SW480 (cell line): ENCODE measurements around the gene DSCAM.
"Not testable (repeated sequence)": the region's sequence is repeated elsewhere in the genome, so short reads cannot be mapped to it uniquely, and the experiment has no call there.

ENCODE experiments used
- DNase-seq: peaks from one replicate; pipeline ENCODE4 v3.0.0-alpha.2; 2016; ENCODE audit warnings: low spot score

The DSCAM gene

DNA sequence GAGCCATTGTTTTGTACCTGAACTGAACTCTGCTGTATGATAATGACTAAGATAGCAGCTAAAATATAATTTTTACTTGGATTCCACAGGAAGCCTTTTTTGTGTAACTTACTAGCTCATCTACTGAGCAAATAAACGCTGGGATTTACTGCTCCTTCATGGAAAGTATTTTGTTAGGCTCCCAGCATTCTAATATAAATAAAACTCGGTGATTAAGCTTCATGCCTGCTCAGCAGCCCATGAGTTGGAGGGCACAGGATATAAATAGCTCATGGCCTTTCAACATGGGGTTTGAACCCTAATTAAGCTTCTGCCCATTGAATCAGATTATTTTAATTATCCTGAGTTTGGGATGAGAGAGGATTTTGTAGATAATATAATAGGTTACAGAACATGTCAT is 799.7 kb downstream of the DSCAM start:
- no peak for DNase-seq

- DNase-seq = no peak
Measured at GRCh38 chr21:40043866-40044265, 803.1 kb downstream of the DSCAM start.

DNA sequence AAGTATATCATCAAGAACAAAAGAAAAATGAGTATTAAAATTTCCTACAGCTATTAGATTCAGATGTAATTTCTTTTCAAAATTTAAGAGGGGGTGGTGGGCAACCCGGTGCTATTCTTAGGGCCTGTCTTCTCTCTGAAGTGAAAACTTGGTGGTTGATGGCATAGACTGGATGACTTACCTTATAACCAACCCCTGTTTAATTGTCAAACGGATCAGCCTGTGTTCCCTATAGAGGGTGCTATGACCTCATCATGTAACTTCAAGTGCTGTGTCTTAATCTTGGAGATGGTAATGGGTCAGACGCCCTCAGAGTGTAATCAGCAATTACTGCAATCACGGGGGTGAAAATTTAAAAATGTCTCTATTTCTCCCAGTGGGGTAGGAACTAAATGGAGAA is 803.5 kb downstream of the DSCAM start:
- no peak for DNase-seq

DNA sequence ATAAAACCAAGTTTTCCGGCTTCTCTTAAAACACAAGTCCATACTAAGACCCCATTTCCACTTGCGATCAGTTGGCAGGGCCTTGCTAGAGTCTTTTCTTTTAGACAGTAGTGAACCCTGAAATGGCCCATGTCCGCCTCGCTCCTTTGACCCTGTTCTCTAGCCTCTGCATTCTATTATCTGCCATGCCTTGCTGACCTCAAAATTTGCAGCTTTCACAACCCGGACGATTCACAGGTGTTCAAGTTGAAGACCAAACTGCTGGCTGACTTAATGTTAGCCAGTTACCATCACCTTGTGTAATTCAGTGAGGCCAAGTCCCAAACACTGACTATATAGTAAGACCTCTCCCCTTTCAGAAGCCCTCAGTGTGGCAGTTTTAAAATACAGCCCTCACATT is 805.5 kb downstream of the DSCAM start:
- no peak for DNase-seq

- not testable (repeated sequence) for DNase-seq
Measured at GRCh38 chr21:40033156-40033782, 813.7 kb downstream of the DSCAM start.

DNA sequence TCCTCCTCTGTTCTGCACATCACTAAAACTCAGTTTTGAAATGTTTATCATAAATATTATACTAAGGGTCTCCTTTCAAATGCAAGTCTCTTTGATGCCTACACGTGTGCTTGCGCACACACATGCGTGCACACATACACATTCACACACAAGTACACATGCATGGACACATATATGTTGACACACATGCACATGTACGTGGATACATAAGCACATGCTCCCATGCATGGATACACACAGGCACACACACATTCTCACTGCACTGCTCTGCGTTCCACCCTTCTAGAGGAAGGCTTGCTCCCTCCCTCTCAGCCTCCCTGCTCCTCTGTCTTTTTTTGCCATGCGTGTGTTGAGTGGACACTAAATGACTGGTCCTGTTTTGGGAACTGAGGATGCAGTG is 817.1 kb downstream of the DSCAM start:
- no peak for DNase-seq

DNA sequence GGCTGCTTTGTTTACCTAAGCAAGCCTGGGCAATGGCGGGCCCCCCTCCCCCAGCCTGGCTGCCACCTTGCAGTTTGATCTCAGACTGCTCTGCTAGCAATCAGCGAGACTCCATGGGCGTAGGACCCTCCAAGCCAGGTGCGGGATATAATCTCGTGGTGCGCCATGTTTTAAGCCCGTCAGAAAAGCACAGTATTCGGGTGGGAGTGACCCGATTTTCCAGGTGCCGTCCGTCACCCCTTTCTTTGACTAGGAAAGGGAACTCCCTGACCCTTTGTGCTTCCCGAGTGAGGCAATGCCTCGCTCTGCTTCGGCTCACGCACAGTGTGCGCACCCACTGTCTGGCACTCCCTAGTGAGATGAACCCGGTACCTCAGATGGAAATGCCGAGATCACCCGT is 818.6 kb downstream of the DSCAM start:
- not testable (repeated sequence) for DNase-seq

DNA sequence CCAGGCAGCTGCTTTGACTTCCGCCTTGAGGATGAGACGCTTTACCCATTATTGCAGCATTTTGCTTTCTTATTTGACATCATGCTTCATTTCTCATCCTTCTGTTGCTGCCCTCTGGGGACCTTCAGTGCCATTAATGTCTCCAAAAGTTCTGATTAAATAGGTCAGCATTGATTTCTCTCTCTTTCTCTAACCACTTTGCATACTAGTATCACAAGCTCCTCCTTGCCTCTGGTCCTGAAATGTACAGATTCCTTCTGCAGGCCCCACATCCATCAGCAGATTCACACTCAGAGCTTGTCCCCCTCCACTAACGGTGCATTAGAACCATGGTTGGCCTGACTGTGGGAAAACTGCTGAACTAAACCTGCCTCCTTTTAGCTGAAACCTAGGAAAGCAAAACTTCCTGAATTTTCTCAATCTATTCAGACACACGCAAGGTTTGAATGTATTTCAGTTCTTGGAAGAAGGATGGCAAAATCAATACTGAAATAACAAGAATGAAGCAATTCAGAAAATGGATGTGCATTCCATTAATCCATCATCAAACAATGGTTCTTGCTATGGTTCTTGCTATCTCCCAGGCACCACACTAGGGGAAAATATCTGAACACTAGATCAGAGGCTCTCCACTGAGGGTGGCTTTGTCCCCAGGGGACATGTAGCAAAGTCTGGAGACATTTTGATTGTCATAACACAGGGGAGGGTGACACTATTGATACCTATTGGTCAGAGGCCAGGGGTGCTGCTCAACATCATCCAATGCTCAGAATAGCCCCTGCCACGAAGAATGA is 825.2 kb downstream of the DSCAM start:
- no peak for DNase-seq

DNA sequence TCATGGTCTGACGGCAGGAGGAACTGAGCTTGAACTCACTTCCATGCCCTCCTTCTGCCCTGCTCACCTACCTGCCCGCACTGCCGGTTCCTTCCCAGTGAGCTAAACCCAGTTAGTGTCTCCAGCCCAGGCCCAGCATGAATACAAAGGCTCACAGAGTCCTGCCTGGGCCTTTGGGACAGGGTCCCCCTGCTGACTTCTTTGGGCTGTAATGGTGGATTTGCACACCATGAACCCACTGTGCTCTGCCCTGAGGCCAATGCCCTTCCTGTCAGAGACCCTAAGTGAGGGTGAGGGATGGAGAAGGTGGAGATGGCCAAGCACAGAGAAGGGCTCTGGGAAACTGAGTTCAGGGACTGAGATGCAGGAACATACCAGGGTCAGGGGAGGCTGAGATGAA is 826.3 kb downstream of the DSCAM start:
- no peak for DNase-seq

DNA sequence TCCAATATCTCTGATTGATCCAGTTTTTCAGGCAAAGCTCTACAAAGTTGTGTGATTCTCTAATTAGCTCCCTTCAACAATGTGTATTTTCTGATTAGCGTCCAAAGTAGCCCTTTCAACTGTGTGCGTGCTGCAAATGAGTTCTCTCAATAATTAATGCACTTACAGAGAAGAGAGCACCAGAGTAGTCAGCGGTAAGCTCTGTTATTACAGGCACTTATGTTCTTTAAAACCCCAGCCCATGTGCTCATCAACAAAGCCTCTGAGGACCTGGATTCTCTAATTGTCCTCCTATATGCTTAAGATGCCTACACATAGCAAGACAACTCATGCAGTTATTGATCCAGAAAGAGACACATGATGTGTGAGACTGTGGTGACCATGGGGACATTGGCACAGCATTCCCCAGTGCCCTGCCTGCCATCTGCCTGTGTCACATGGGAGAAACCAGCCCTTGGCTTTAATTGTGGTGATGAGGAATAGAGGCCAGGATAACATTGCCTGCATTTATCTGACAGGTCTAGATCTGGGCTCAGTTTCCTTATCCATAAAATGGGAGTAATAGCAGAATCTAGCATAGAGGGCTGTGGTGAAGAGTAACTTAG is 828.0 kb downstream of the DSCAM start:
- DNase-seq = no peak

DNA sequence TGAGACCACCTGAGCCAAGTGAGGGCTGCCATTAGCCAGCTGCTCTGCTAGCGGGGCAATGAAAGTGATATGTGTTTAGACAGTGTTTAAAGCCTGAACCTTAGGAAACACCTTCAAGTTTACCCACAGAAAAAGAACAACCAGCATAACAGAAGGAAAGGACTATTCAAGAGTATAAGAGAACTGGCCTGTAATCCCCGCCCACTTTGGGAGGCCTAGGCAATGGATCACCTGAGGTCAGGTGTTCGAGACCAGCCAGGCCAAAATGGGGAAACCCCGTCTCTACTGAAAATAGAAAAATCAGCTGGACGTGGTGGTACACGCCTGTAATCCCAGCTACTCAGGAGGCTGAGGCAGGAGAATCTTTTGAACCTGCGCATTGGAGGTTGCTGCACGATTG is 830.3 kb downstream of the DSCAM start:
- DNase-seq = no peak

- DNase-seq = no peak
Measured at GRCh38 chr21:40016234-40016633, 830.7 kb downstream of the DSCAM start.

GRCh38 chr21:40015818-40016217 is 831.1 kb downstream of the DSCAM start:
- no peak for DNase-seq

DNA sequence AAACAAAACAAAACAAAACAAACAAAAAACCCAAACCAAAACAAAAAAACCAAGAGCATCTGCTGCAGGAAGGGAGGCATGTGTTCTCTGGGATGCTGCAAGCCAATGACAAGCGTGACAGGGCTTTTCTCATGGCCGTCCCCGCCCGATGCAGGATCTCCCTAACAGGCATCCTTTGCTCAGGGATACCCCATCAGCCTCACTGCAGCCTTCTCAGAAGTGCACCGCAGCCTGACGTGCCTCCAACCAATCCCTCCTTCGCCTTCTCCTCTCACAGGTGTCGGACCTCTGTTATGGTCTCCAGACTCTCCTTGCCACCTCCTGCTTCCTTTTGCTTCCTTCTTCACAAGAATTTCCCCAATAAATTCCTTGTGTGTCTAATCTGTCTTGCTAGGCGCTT is 832.6 kb downstream of the DSCAM start:
- DNase-seq = no peak

DNA sequence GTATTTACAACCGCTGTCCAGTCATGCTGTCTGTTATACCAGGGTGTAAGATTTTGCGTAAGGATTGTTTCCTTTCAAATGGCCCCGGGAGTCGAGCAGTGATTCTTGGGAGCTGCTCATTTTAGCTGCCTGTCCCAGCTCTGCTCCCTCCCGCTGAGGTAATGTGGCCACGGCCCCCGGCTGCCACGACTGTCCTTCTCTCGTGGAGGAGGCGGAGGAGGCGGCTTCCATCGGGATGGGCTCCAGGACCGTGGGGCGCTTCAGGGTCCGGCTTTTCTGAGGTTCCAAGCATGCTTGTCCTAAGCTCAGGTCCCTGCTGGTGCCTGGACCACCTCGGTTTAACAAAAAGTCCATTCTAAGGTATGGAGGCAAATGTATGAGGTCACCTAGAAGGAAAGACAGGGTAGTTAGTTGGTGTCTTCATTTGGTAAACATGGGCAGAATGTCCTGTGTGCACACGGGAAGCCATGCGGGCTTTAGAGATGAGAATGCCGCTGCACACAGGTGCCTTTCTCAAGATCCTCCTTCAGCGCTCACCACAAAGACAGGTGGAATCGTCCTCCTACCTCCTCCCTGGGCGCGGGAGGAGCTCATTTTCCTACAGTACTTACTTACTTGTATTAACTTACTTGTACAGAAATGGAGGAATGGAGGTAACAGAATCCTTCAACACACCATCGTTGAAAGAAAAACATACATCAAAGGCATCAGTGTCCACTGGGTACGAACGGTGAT is 833.8 kb downstream of the DSCAM start:
- no peak for DNase-seq

DNA sequence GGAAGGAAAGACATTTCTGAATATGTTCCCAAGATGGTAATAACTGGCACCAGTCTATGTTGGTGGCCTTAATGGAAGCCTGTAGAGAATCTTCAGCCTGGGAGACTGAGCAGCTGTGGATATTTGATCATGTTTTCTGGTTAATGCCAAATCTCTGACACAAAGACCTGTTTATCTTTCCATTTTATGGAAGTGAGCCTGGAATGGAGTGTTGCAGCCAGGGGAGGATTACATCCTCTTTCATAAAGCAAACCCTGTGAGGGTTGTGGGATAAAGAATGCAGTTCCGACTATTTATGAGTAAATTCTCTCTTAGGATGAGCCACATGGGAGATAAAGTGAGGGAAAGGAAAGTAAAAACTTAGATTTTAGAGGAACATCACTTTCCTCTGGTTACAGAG is 835.6 kb downstream of the DSCAM start:
- DNase-seq = no peak

- no peak for DNase-seq
Measured at GRCh38 chr21:40002978-40003377, 844.0 kb downstream of the DSCAM start.

- no peak for DNase-seq
Measured at GRCh38 chr21:39984286-39984991, 862.5 kb downstream of the DSCAM start.

DNA sequence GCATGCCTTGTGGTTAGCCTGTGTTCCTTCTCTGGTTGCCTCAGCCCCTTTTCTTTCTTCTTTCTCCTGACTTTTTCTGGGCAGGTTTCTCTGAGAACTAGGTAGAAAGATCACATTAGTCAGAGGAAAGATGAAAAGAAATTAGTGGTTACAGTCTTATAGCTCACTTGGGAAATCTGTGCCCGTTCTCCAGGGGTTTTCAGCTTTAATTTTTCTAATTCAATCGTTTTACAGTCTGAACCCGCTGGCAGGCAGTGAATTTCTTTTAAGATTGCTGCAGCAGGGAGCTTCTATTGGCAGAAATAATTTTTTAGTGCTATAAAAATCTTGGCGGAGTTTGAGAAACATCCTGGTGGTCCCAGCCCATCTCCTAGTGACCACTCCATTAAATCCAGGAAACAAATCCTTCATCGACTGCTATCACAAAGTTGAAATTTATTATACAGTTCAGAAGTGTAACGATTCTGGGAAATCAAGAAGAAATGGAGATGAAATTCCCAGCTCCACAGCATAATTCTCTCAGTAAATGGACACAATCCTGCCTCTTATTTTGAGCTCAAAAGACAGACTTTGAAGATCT is 866.6 kb downstream of the DSCAM start:
- DNase-seq = no peak

DNA sequence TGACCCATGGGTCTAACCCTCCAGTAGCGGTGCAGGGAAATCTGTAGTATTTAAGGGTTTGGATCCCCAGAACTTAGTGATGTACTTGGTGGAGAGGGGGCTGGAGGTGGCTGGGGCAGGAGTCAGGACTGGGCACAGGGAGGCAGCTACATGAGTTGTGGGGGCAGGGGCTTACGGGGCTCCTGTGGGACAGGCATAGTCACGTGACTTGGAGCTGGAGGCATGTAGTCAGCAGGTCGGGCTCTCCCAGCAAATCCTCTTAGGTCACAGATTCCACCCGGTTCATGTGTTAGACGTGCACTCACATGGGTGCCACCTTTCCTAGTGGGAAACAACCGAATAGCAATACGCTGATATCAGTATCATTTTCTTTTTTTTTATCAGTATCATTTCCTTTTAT is 867.6 kb downstream of the DSCAM start:
- DNase-seq = no peak

GRCh38 chr21:39976800-39977199 is 870.2 kb downstream of the DSCAM start:
- no peak for DNase-seq
